HepG2 (cell line): Measurements from ENCODE around the gene TMEM98. TPM values are rescaled to one million over a fixed set of nuclear protein-coding genes. Genes with fewer than 3 reads are reported as not detected.
A peak's percentile ranks its signal among the peaks of the same experiment; 100 is the strongest.

Experiments used
- GLI4 ChIP-seq: sonication (generic); formaldehyde crosslinking; IDR thresholded peaks from 2 replicates; pipeline ENCODE4 v1.5.1; 2020; ENCODE audit warnings: missing genetic modification reagents, mild to moderate bottlenecking, moderate library complexity, borderline replicate concordance
- HDAC6 ChIP-seq: fragments of 200-600 bp; sonication (generic); IDR thresholded peaks from 2 replicates; pipeline ENCODE4 v1.7.0; 2017; ENCODE audit warnings: mild to moderate bottlenecking, antibody characterized with exemption, low read length, low read depth
- LRRFIP1 ChIP-seq: sonication (generic); formaldehyde crosslinking; conservative IDR thresholded peaks from 2 replicates; pipeline ENCODE4 v1.4.0; 2020; ENCODE audit warnings: missing genetic modification reagents
- NKX3-1 ChIP-seq: sonication (generic); formaldehyde crosslinking; IDR thresholded peaks from 2 replicates; pipeline ENCODE4 v1.5.0; 2020; ENCODE audit warnings: missing genetic modification reagents
- SOX13 ChIP-seq, 3 experiments: fragments of 450-650 bp in 1 of 3; sonication (generic) in 1 of 3; formaldehyde crosslinking in 1 of 3; IDR thresholded peaks in 2 of 3; conservative IDR thresholded peaks in 1 of 3; 2 replicates each; pipeline versions ENCODE4 v1.5.0 to v1.6.1; 2016 to 2020; ENCODE audit warnings: antibody characterized with exemption in 1 of 3, mild to moderate bottlenecking in 1 of 3, missing compliant biosample characterization in 1 of 3, missing genetic modification reagents in 1 of 3, moderate library complexity in 1 of 3
- USF2 ChIP-seq, 2 experiments: sonication (generic) in 1 of 2; formaldehyde crosslinking in 1 of 2; IDR thresholded peaks; 2 replicates each; pipeline versions ENCODE4 v1.5.1 to v1.6.1; 2011 to 2020; ENCODE audit warnings: borderline replicate concordance in 1 of 2, low read depth in 1 of 2, low read length in 1 of 2, mild to moderate bottlenecking in 1 of 2, missing genetic modification reagents in 1 of 2, moderate library complexity in 1 of 2
- YEATS2 ChIP-seq: sonication (generic); formaldehyde crosslinking; IDR thresholded peaks from 2 replicates; pipeline ENCODE4 v1.4.0; 2020; ENCODE audit warnings: missing genetic modification reagents, borderline replicate concordance
- ZBED4 ChIP-seq: sonication (generic); formaldehyde crosslinking; IDR thresholded peaks from 2 replicates; pipeline ENCODE4 v1.4.0; 2020; ENCODE audit warnings: missing genetic modification reagents, borderline replicate concordance
- ZNF446 ChIP-seq: sonication (generic); formaldehyde crosslinking; IDR thresholded peaks from 2 replicates; pipeline ENCODE4 v1.5.0; 2020; ENCODE audit warnings: mild to moderate bottlenecking, missing genetic modification reagents
- ZNF503 ChIP-seq: sonication (generic); formaldehyde crosslinking; IDR thresholded peaks from 2 replicates; pipeline ENCODE4 v1.4.0; 2020; ENCODE audit warnings: missing genetic modification reagents
- ZNF572 ChIP-seq: sonication (generic); formaldehyde crosslinking; IDR thresholded peaks from 2 replicates; pipeline ENCODE4 v1.5.1; 2020; ENCODE audit warnings: mild to moderate bottlenecking, missing genetic modification reagents
- polyA plus RNA-seq, 8 experiments: library from polyadenylated mRNA; depleted of rRNA in 3 of 8; stranded (reverse) in 7 of 8; unstranded in 1 of 8; fragments of >200 nt; fragmentation: Illumina TruSeq in 4 of 8; extraction: Trizol in 4 of 8; gene quantifications; 2 replicates each; pipeline versions ENCODE4 v1.2.1 to v1.2.3, GENCODE V29; 2011 to 2016; ENCODE audit warnings: low read depth in 4 of 8, missing spikeins in 1 of 8, mixed read lengths in 1 of 8; ENCODE audit not compliant: insufficient read depth in 1 of 8
- total RNA-seq, 5 experiments: library from RNA; depleted of rRNA; stranded (reverse); fragments of >200 nt; fragmentation: Illumina TruSeq; extraction: Trizol; gene quantifications; 2 replicates each; pipeline ENCODE4 v1.2.3, GENCODE V29; 2016; ENCODE audit warnings: low read depth in 1 of 5

The TMEM98 gene
- total and polyA plus RNA-seq, 2 of the 13 experiments (the other 11 are each of a cell fraction or from before 2014, with no cell fraction given): 103 to 175 TPM

- TF ChIP-seq LRRFIP1 (no peak), ZBED4 (CRISPR knock-in tag) (peak; percentile 50; the same call in 1 of the 2 replicates), ZNF503 (CRISPR knock-in tag) (no peak), HDAC6 (no peak), SOX13 (IDR thresholded peaks at IDR 0.05) (no peak), SOX13 (CRISPR knock-in tag; conservative IDR thresholded peaks at IDR 0.05 in 1 of 2, IDR thresholded peaks at IDR 0.05 in 1 of 2) (peak in 1 of 2 experiments; percentile 42; a peak in 1 of 4 replicates), NKX3-1 (CRISPR knock-in tag) (no peak), GLI4 (CRISPR knock-in tag) (no peak), ZNF446 (CRISPR knock-in tag) (no peak), YEATS2 (no peak; the same call in 1 of the 2 replicates), USF2 (IDR thresholded peaks at IDR 0.05; ENCODE audit: low read depth, low read length) (no peak), USF2 (CRISPR knock-in tag; IDR thresholded peaks at IDR 0.05; ENCODE audit: borderline replicate concordance) (no peak), ZNF572 (CRISPR knock-in tag) (peak; percentile 84; the same call in 1 of the 2 replicates)
Observed at GRCh38 chr17:32927201-32927723, 691 bp upstream of the TMEM98 start (continued).
